B cell (primary cell): ENCODE measurements around the gene ZRANB1. TPM values are rescaled to one million over a fixed set of nuclear protein-coding genes. Genes with fewer than 3 reads are reported as not detected.

Experiments used
- ATAC-seq: fragments of 200-7000 bp; cut with Tn5 transposase; one replicate; pipeline ENCODE4 v1.10.0; 2021; ENCODE audit warnings: low read depth, mild to moderate bottlenecking, moderate number of reproducible peaks, moderate library complexity
- CTCF ChIA-PET: fragments of 350-600 bp; sonication (Branson Sonifier 250); formaldehyde crosslinking; loops from one replicate; lab custom pipeline; 2021; ENCODE audit warnings: antibody characterized with exemption, inconsistent platforms; lab: Charles Lee
- POLR2A ChIA-PET: fragments of 350-600 bp; sonication (Branson Sonifier 250); formaldehyde crosslinking; loops from one replicate; lab custom pipeline; 2021; ENCODE audit warnings: antibody characterized with exemption; lab: Charles Lee
- DNase-seq: peaks from one replicate; pipeline ENCODE4 v3.0.0; 2013
- H2AFZ ChIP-seq: 2 replicates; pipeline ENCODE4 v1.6.1; 2012; ENCODE audit warnings: mild to moderate bottlenecking, low read depth, low read length; ENCODE audit not compliant: insufficient read depth, poor library complexity, severe bottlenecking
- H3K27ac ChIP-seq, 2 donors: 1 replicate in 1 of 2; 2 replicates in 1 of 2; pipeline ENCODE4 v1.5.1; 2012 to 2013; ENCODE audit warnings: low read length in 2 of 2, mild to moderate bottlenecking in 2 of 2, moderate library complexity in 1 of 2
- H3K27me3 ChIP-seq, 4 experiments: fragments of 200-600 bp in 1 of 4; sonication (generic) in 1 of 4; replicated peaks in 1 of 4; 1 replicate in 2 of 4; 2 replicates in 2 of 4; pipeline versions ENCODE4 v1.6.1 to v1.7.0; 2013 to 2016; ENCODE audit warnings: low read length in 3 of 4, mild to moderate bottlenecking in 2 of 4, mixed read lengths in 1 of 4, moderate library complexity in 1 of 4; ENCODE audit not compliant: insufficient read depth in 4 of 4, control insufficient read depth in 3 of 4; ENCODE audit errors: control extremely low read depth in 1 of 4
- H3K36me3 ChIP-seq, 2 experiments: replicated peaks in 1 of 2; 1 replicate in 1 of 2; 2 replicates in 1 of 2; pipeline versions ENCODE4 v1.6.1 to v1.7.1; 2013; ENCODE audit warnings: low read length in 1 of 2; ENCODE audit not compliant: insufficient read depth in 2 of 2, control insufficient read depth in 1 of 2; ENCODE audit errors: control extremely low read depth in 1 of 2, extremely low read depth in 1 of 2
- H3K4me1 ChIP-seq, 2 donors: fragments of 200-600 bp in 1 of 2; sonication (generic) in 1 of 2; 1 replicate in 1 of 2; 2 replicates in 1 of 2; pipeline versions ENCODE4 v1.5.1 to v1.6.1; 2013 to 2017; ENCODE audit warnings: low read length in 2 of 2; ENCODE audit not compliant: control insufficient read depth in 2 of 2, insufficient read depth in 2 of 2
- H3K4me2 ChIP-seq: replicated peaks from 2 replicates; pipeline ENCODE3; 2012; ENCODE audit warnings: mild to moderate bottlenecking, low read depth, low read length; ENCODE audit not compliant: poor library complexity, severe bottlenecking
- H3K4me3 ChIP-seq, 5 experiments: fragments of 200-600 bp in 1 of 5; sonication (generic) in 1 of 5; 1 replicate in 3 of 5; 2 replicates in 2 of 5; pipeline versions ENCODE4 v1.5.1 to v1.7.0; 2011 to 2016; ENCODE audit warnings: low read length in 4 of 5, mild to moderate bottlenecking in 4 of 5, low read depth in 2 of 5, control low read depth in 1 of 5, moderate library complexity in 1 of 5; ENCODE audit not compliant: insufficient read depth in 1 of 5; ENCODE audit errors: control extremely low read depth in 1 of 5, extremely low read depth in 1 of 5
- H3K79me2 ChIP-seq: fragments of 200-600 bp; sonication (generic); one replicate; pipeline ENCODE4 v1.6.0; 2016; ENCODE audit warnings: low read length; ENCODE audit not compliant: control insufficient read depth, insufficient read depth
- H3K9ac ChIP-seq: fragments of 200-600 bp; sonication (generic); 2 replicates; pipeline ENCODE4 v1.6.1; 2017; ENCODE audit warnings: mild to moderate bottlenecking, low read length, moderate library complexity
- H3K9me3 ChIP-seq, 3 donors: one replicate each; pipeline versions ENCODE4 v1.6.1 to v1.7.1; 2013; ENCODE audit warnings: low read length in 2 of 3; ENCODE audit not compliant: control insufficient read depth in 2 of 3, insufficient read depth in 1 of 3; ENCODE audit errors: control extremely low read depth in 1 of 3
- H4K20me1 ChIP-seq: 2 replicates; pipeline ENCODE4 v1.6.0; 2012; ENCODE audit warnings: mild to moderate bottlenecking, low read length; ENCODE audit not compliant: insufficient read depth, control insufficient read depth, poor library complexity, severe bottlenecking
- H3K27ac Mint-ChIP-seq: one replicate; pipeline ENCODE4 v1.8.0; 2021; ENCODE audit warnings: mixed read lengths
- H3K27me3 Mint-ChIP-seq: one replicate; pipeline ENCODE4 v1.8.0; 2021; ENCODE audit warnings: mixed read lengths
- H3K4me1 Mint-ChIP-seq: one replicate; pipeline ENCODE4 v1.8.0; 2021; ENCODE audit warnings: mixed read lengths
- H3K4me3 Mint-ChIP-seq: one replicate; pipeline ENCODE4 v1.8.0; 2021; ENCODE audit warnings: mixed read lengths
- H3K9me3 Mint-ChIP-seq: one replicate; pipeline ENCODE4 v1.8.0; 2022; ENCODE audit warnings: mixed read lengths; ENCODE audit not compliant: insufficient read depth
- EZH2 ChIP-seq: IDR thresholded peaks from 2 replicates; pipeline ENCODE4 v1.6.1; 2012; ENCODE audit warnings: borderline replicate concordance, low read depth, mild to moderate bottlenecking, moderate library complexity, low read length; ENCODE audit not compliant: insufficient read depth, poor library complexity, severe bottlenecking
- WGBS: methylation state at CpG from one replicate; pipeline ENCODE4 v1.1.5; 2013; ENCODE audit warnings: missing lambda C conversion rate; ENCODE audit not compliant: insufficient coverage; 5-methylcytosine and 5-hydroxymethylcytosine counted together
- intact Hi-C: fragments of 100-400 bp; cut with micrococcal nuclease; formaldehyde crosslinking; loops from one replicate; pipeline ENCODE4 v1.10.0; 2022
- polyA plus RNA-seq: library from polyadenylated mRNA; depleted of rRNA; stranded (reverse); fragments of >200 nt; gene quantifications from 2 replicates; pipeline ENCODE4 v1.2.3, GENCODE V29; 2012
- total RNA-seq, 2 donors: library from RNA; stranded (reverse); fragments of 120-200 nt in 1 of 2; gene quantifications; 1 replicate in 1 of 2; 2 replicates in 1 of 2; pipeline versions ENCODE4 v1.2.3 to v1.2.4, GENCODE V29; 2013 to 2022
- TF ChIP-seq, protein P1 (sequence below): fragments of 200-600 bp; IDR thresholded peaks from one replicate; pipeline ENCODE4 v1.8.0; 2022; ENCODE audit warnings: antibody characterized with exemption, mild to moderate bottlenecking

Gene ZRANB1
- total and polyA plus RNA-seq, 2 donors (not counting 1 experiment from before 2014, with no cell fraction given), result 6.5 to 28.0 TPM

GRCh38 chr10:125008689-125009638 lies 67.0 kb downstream of the ZRANB1 start:
- Histone ChIP-seq H3K4me2 (no peak overlapping the region), H3K4me1 (no peaks in the 10 kb centered on the region), H3K27me3 (no peaks in the 10 kb centered on the region), H3K4me3 (no peak overlapping the region), H4K20me1 (no peaks in the 10 kb centered on the region), H3K79me2 (no peaks in the 10 kb centered on the region), H3K9me3 (no peaks in the 10 kb centered on the region), H3K36me3 (no peaks in the 10 kb centered on the region), H2AFZ (no peak overlapping the region), H3K27ac (no peak overlapping the region), H3K9ac (no peak overlapping the region)
- no peak for DNase-seq
- no peaks in the 10 kb centered on the region for H3K9me3 Mint-ChIP-seq
- no peak overlapping the region for H3K27ac Mint-ChIP-seq
- no peaks in the 10 kb centered on the region for H3K4me1 Mint-ChIP-seq
- TF ChIP-seq, protein P1, sequence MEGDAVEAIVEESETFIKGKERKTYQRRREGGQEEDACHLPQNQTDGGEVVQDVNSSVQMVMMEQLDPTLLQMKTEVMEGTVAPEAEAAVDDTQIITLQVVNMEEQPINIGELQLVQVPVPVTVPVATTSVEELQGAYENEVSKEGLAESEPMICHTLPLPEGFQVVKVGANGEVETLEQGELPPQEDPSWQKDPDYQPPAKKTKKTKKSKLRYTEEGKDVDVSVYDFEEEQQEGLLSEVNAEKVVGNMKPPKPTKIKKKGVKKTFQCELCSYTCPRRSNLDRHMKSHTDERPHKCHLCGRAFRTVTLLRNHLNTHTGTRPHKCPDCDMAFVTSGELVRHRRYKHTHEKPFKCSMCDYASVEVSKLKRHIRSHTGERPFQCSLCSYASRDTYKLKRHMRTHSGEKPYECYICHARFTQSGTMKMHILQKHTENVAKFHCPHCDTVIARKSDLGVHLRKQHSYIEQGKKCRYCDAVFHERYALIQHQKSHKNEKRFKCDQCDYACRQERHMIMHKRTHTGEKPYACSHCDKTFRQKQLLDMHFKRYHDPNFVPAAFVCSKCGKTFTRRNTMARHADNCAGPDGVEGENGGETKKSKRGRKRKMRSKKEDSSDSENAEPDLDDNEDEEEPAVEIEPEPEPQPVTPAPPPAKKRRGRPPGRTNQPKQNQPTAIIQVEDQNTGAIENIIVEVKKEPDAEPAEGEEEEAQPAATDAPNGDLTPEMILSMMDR, result no peak
- TF ChIP-seq EZH2, result no peak
- ChIA-PET CTCF (no interaction called here), POLR2A (interaction anchor here (0.5 kb wide), 1 partner anchor 712 kb away, joined by 3 read pairs; no protein-coding TSS in a partner anchor)
- ATAC-seq, result no peak
- intact Hi-C loops, result no loop called here
- WGBS, result 93% methylated on average over 17 of the region's 22 CpGs
- no peak overlapping the region for H3K4me3 Mint-ChIP-seq
- peaks cover 14% of the 10 kb centered on the region for H3K27me3 Mint-ChIP-seq

DNA sequence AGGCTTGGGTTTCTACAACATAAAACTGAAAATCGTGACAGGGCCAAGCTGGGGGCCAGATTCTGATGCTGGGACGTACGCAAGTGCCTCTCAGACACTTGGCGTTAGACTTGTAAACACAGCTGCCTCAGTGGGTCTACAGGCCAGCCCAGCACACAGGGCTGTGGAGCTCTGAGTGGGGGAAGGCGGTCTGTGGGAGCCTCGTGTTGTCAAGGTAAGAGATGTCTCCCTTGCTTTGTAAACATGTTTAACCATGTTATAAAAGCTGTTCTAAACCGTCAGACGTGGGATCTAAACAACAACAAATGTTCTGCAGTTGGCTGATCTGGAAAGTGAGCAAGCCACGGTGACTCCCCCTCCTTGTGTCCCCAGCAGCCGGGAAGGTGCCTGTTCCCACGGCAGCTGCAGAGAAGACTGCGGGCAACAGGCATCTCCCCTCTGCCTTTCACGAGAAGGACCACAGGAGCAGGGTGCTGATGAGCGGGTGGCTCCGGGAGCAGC lies 67.8 kb downstream of the ZRANB1 start:
- H3K27ac Mint-ChIP-seq, result no peak overlapping the region
- ChIA-PET POLR2A (no interaction called here), CTCF (no interaction called here)
- TF ChIP-seq, protein P1, result no peak
- no peak for TF ChIP-seq EZH2
- Histone ChIP-seq H3K9ac (no peak overlapping the region), H3K9me3 (no peaks in the 10 kb centered on the region), H3K27ac (no peak overlapping the region), H3K4me1 (no peaks in the 10 kb centered on the region), H2AFZ (no peak overlapping the region), H3K79me2 (no peaks in the 10 kb centered on the region), H3K4me2 (no peak overlapping the region), H3K4me3 (no peak overlapping the region), H3K27me3 (peaks cover 0 to 2% (median 0%) of the 10 kb centered on the region in 4 experiments), H4K20me1 (no peaks in the 10 kb centered on the region), H3K36me3 (no peaks in the 10 kb centered on the region)
- intact Hi-C loops, result no loop called here
- no peaks in the 10 kb centered on the region for H3K4me1 Mint-ChIP-seq
- no peaks in the 10 kb centered on the region for H3K9me3 Mint-ChIP-seq
- H3K4me3 Mint-ChIP-seq, result no peak overlapping the region
- H3K27me3 Mint-ChIP-seq, result peaks cover 14% of the 10 kb centered on the region
- WGBS, result 88% methylated on average over 12 of the region's 15 CpGs
- ATAC-seq (no peak), DNase-seq (no peak)
